ENCODE measurements around the gene PLTP. TPM values are rescaled to one million over a fixed set of nuclear protein-coding genes. Genes with fewer than 3 reads are reported as not detected.

PLTP gene
- total and polyA plus RNA-seq, 2 of the 13 experiments (the other 11 are each of a cell fraction or from before 2014, with no cell fraction given): 16.9 to 28.6 TPM

DNA sequence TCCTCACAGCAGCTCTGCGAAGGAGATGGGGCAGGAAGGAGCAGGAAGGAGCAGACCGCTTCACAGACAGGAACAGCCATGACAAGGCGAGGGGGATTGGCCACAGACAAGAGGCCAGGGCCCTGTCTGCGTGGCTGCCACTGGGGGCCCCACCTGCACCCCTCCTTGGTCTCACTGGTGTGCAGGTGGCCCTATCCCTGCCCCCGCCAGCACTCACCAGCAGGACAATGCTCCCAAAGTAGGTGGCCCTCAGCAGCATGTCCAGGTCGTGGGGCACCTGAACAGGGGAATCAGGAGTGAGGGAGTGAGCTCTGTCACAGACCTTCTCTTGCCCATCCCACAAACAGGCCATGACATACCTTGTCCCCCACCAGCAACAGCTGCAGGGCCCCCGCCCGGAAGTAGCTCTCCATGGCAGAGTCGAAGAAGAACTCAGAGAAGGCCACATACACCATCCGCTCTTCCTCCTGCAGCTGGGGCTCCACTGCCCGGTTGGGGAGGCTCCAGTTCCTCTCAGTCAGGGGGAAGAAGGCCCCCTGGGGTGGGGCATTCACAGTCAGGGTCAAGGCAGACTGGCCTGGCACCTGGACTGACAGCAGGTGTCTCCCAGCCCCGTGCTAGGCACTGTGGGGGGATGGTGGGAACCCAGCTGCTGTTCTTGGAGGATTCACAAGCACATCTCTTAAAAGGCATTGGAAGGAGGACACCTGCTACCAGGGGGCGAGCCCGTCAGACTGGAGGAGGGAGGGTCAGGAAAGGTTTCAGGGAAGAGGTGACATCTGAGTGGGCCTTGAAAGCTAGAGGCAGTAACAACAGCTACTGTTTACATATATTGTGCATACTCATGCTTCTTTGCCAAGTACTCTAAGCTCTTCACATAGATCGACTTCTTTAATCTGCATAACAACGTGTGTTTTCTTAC, 7.1 kb downstream of the PLTP start (continued):
- no peak for TF ChIP-seq RBM39 (IDR thresholded peaks at IDR 0.05; ENCODE audit: low read depth, low read length, poor library complexity, severe bottlenecking)
- no peak for TF ChIP-seq PPARG (CRISPR knock-in tag; conservative IDR thresholded peaks at IDR 0.05)
- TF ChIP-seq, protein P1, sequence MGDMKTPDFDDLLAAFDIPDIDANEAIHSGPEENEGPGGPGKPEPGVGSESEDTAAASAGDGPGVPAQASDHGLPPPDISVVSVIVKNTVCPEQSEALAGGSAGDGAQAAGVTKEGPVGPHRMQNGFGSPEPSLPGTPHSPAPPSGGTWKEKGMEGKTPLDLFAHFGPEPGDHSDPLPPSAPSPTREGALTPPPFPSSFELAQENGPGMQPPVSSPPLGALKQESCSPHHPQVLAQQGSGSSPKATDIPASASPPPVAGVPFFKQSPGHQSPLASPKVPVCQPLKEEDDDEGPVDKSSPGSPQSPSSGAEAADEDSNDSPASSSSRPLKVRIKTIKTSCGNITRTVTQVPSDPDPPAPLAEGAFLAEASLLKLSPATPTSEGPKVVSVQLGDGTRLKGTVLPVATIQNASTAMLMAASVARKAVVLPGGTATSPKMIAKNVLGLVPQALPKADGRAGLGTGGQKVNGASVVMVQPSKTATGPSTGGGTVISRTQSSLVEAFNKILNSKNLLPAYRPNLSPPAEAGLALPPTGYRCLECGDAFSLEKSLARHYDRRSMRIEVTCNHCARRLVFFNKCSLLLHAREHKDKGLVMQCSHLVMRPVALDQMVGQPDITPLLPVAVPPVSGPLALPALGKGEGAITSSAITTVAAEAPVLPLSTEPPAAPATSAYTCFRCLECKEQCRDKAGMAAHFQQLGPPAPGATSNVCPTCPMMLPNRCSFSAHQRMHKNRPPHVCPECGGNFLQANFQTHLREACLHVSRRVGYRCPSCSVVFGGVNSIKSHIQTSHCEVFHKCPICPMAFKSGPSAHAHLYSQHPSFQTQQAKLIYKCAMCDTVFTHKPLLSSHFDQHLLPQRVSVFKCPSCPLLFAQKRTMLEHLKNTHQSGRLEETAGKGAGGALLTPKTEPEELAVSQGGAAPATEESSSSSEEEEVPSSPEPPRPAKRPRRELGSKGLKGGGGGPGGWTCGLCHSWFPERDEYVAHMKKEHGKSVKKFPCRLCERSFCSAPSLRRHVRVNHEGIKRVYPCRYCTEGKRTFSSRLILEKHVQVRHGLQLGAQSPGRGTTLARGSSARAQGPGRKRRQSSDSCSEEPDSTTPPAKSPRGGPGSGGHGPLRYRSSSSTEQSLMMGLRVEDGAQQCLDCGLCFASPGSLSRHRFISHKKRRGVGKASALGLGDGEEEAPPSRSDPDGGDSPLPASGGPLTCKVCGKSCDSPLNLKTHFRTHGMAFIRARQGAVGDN (CRISPR knock-in tag; IDR thresholded peaks at IDR 0.05): peak; percentile 55; the same call in 1 of the 2 replicates
- TF ChIP-seq ZSCAN30 (CRISPR knock-in tag; IDR thresholded peaks at IDR 0.05): 0 out of 2 replicates have a peak, but pooled peaks have one; percentile 3
- TF ChIP-seq ESRRA (CRISPR knock-in tag; IDR thresholded peaks at IDR 0.05; ENCODE audit: low read depth): no peak

DNA sequence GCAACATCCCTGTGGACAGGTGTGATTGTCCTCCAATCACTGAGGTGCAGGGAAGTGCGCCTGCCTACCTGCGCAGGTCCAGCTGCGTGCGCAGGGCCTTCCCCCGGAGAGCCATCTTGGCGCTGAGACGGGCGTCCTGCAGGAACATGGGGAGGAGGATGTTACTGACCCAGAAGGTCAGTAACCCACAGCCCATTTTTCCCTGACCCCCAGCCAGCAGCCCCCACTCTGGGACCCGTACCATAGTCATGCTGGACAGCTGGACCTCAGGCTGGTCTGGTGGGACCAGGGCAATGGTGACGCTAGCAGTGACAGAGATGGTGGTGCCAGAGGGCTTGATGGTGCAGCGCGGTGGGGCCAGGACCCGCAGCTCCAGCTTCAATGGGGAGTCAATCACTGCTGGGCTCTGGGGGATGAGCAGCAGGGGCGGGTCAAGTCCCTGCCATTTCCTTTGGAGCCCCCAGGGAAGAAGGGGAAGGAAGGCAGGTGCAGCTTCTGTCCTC, 9.7 kb downstream of the PLTP start:
- Histone ChIP-seq H2AFZ (ENCODE audit: low read length) (no peak overlapping the region), H3K4me3 (replicated peaks in 1 of 3; ENCODE audit: insufficient read depth in 1 of 3, low read depth in 2 of 3, low read length in 3 of 3) (no peak overlapping the region), H3K9me3 (ENCODE audit: low read length) (no peaks in the 10 kb centered on the region), H3K36me3 (replicated peaks in 1 of 2; ENCODE audit: control insufficient read depth in 1 of 2, insufficient read depth in 2 of 2, low read length in 2 of 2) (peaks cover 18 to 19% of the 10 kb centered on the region in 2 experiments), H3K4me1 (ENCODE audit: insufficient read depth, low read length) (peaks cover 31% of the 10 kb centered on the region), H3K27ac (ENCODE audit: extremely low read length, insufficient read depth, low read length) (no peak overlapping the region), H4K20me1 (ENCODE audit: insufficient read depth, low read length) (no peaks in the 10 kb centered on the region), H3K4me2 (ENCODE audit: low read depth, low read length) (no peak overlapping the region), H3K9ac (ENCODE audit: insufficient read depth, low read depth, low read length) (no peak overlapping the region), H3K79me2 (ENCODE audit: insufficient read depth, low read length) (no peaks in the 10 kb centered on the region), H3K27me3 (ENCODE audit: control insufficient read depth in 1 of 2, insufficient read depth in 2 of 2, low read length in 2 of 2) (no peaks in the 10 kb centered on the region)
- intact Hi-C loops (cut with micrococcal nuclease; ENCODE audit: unreplicated experiment) (no loop called here), in situ Hi-C loops (cut with HindIII; ENCODE audit: extremely low pct_ligation_motif_present, low pct_unique_long_range_greater_than_20kb) (no loop called here)
- FAIRE-seq (no peak), ATAC-seq (no peak), DNase-seq (ENCODE audit: low spot score) (no peak)
- ChIA-PET CTCF (ENCODE audit: low intra/inter-chr PET ratio, low total read pairs) (no interaction called here), POLR2A (interaction anchor here (0.8 to 4.7 kb wide), 9 partner anchors 12 to 44 kb away, joined by 3 to 38 read pairs (median 8); partner anchors contain the start of genes CTSA, NEURL2, PCIF1 and ZSWIM1)
- BruUV-seq (replicated peaks): no TSS peak
- WGBS (ENCODE audit: low lambda C conversion rate): 94% methylated on average over 14 of the region's 14 CpGs
- TF ChIP-seq SMC3 (IDR thresholded peaks at IDR 0.05; ENCODE audit: low read length) (no peak), ZNF329 (CRISPR knock-in tag; IDR thresholded peaks at IDR 0.05; ENCODE audit: low read depth) (no peak), SOX13 (IDR thresholded peaks at IDR 0.05) (no peak), SOX13 (CRISPR knock-in tag; conservative IDR thresholded peaks at IDR 0.05 in 1 of 2, IDR thresholded peaks at IDR 0.05 in 1 of 2) (no peak), PAWR (CRISPR knock-in tag; IDR thresholded peaks at IDR 0.05; ENCODE audit: borderline replicate concordance) (no peak), ZNF10 (CRISPR knock-in tag; IDR thresholded peaks at IDR 0.05; ENCODE audit: borderline replicate concordance, low read depth) (0 out of 2 replicates have a peak, but pooled peaks have one; percentile 50), SP4 (CRISPR knock-in tag; IDR thresholded peaks at IDR 0.05) (no peak), AGO1 (IDR thresholded peaks at IDR 0.05; ENCODE audit: low read depth, low read length, poor library complexity, severe bottlenecking) (peak; percentile 55), NR3C1 (CRISPR knock-in tag; IDR thresholded peaks at IDR 0.05) (0 out of 2 replicates have a peak, but pooled peaks have one; percentile 51), MTA1 (CRISPR knock-in tag; IDR thresholded peaks at IDR 0.05; ENCODE audit: borderline replicate concordance) (peak; percentile 32; the same call in 1 of the 2 replicates)

Measured in HepG2 (cell line).